KMS-11 (cell line): Measurements from ENCODE around the gene SURF4.

ENCODE experiments used
- H2AFZ ChIP-seq: fragments of 200-600 bp; sonication (generic); 2 replicates; pipeline ENCODE4 v1.6.1; 2016; ENCODE audit warnings: antibody characterized with exemption, mixed run types, low read depth
- H3K27ac ChIP-seq: fragments of 200-600 bp; sonication (generic); 2 replicates; pipeline ENCODE4 v1.6.1; 2016; ENCODE audit warnings: mild to moderate bottlenecking, mixed run types
- H3K27me3 ChIP-seq: fragments of 200-600 bp; sonication (generic); 2 replicates; pipeline ENCODE4 v1.6.1; 2017; ENCODE audit warnings: mild to moderate bottlenecking, low read depth, mixed run types, moderate library complexity; ENCODE audit not compliant: insufficient read depth
- H3K36me3 ChIP-seq: fragments of 200-600 bp; sonication (generic); 2 replicates; pipeline ENCODE4 v1.6.1; 2017; ENCODE audit warnings: mild to moderate bottlenecking, mixed run types; ENCODE audit not compliant: insufficient read depth
- H3K4me1 ChIP-seq: fragments of 200-600 bp; sonication (generic); 2 replicates; pipeline ENCODE4 v1.6.1; 2016; ENCODE audit warnings: mild to moderate bottlenecking, low read depth, mixed run types; ENCODE audit not compliant: poor library complexity, severe bottlenecking
- H3K4me2 ChIP-seq: fragments of 200-600 bp; sonication (generic); 2 replicates; pipeline ENCODE4 v1.7.0; 2016; ENCODE audit warnings: mild to moderate bottlenecking, mixed run types
- H3K4me3 ChIP-seq: fragments of 200-600 bp; sonication (generic); IDR thresholded peaks from 2 replicates; pipeline ENCODE4 v1.6.1; 2017; ENCODE audit warnings: low read depth, low read length, mixed read lengths; ENCODE audit not compliant: insufficient read depth
- H3K79me2 ChIP-seq: fragments of 200-600 bp; sonication (generic); 2 replicates; pipeline ENCODE4 v1.6.1; 2016; ENCODE audit warnings: low read depth, mixed run types; ENCODE audit not compliant: insufficient read depth
- H3K9ac ChIP-seq: fragments of 200-600 bp; sonication (generic); 2 replicates; pipeline ENCODE4 v1.6.1; 2016; ENCODE audit warnings: mild to moderate bottlenecking, mixed run types
- H4K20me1 ChIP-seq: fragments of 200-600 bp; sonication (generic); 2 replicates; pipeline ENCODE4 v1.6.1; 2016; ENCODE audit warnings: mild to moderate bottlenecking, mixed run types; ENCODE audit not compliant: insufficient read depth
- TF ChIP-seq, protein P1 (sequence below): fragments of 200-600 bp; sonication (generic); conservative IDR thresholded peaks from 2 replicates; pipeline ENCODE4 v1.6.1; 2017; ENCODE audit warnings: low read depth, mild to moderate bottlenecking, antibody characterized with exemption, low read length, moderate library complexity, mixed read lengths

The SURF4 gene

DNA sequence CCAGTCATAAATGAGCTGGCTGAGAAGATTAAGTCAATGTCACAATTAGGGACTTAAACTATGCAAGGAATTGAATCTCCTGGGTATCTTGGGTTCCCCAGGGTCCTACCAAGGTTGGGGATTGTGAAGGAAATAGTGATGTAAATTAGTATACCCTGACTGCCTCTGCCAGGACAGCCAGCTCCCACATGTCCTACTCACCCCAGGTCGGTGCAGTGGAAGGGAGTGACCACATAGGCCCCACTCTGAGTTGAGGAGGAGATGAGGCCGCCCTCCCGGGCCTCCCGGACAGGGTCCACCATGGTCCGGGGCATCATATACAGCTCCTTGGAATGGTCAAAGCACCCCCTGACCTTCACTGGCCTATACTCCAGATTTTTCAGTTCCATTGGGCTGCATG lies 22.3 kb downstream of the SURF4 start:
- Histone ChIP-seq H3K9ac (no peak overlapping the region), H3K4me2 (no peak overlapping the region), H3K36me3 (peaks cover 29% of the 10 kb centered on the region), H3K27ac (0 out of 2 replicates have a peak overlapping the region, but pooled peaks have one; percentile 9), H3K4me1 (peaks cover 32% of the 10 kb centered on the region), H4K20me1 (peaks cover 7% of the 10 kb centered on the region; the same call in 1 of the 2 replicates), H3K79me2 (peaks cover 37% of the 10 kb centered on the region), H3K27me3 (no peaks in the 10 kb centered on the region), H2AFZ (no peak overlapping the region), H3K4me3 (no peak overlapping the region)
- TF ChIP-seq, protein P1, sequence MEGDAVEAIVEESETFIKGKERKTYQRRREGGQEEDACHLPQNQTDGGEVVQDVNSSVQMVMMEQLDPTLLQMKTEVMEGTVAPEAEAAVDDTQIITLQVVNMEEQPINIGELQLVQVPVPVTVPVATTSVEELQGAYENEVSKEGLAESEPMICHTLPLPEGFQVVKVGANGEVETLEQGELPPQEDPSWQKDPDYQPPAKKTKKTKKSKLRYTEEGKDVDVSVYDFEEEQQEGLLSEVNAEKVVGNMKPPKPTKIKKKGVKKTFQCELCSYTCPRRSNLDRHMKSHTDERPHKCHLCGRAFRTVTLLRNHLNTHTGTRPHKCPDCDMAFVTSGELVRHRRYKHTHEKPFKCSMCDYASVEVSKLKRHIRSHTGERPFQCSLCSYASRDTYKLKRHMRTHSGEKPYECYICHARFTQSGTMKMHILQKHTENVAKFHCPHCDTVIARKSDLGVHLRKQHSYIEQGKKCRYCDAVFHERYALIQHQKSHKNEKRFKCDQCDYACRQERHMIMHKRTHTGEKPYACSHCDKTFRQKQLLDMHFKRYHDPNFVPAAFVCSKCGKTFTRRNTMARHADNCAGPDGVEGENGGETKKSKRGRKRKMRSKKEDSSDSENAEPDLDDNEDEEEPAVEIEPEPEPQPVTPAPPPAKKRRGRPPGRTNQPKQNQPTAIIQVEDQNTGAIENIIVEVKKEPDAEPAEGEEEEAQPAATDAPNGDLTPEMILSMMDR: no peak

DNA sequence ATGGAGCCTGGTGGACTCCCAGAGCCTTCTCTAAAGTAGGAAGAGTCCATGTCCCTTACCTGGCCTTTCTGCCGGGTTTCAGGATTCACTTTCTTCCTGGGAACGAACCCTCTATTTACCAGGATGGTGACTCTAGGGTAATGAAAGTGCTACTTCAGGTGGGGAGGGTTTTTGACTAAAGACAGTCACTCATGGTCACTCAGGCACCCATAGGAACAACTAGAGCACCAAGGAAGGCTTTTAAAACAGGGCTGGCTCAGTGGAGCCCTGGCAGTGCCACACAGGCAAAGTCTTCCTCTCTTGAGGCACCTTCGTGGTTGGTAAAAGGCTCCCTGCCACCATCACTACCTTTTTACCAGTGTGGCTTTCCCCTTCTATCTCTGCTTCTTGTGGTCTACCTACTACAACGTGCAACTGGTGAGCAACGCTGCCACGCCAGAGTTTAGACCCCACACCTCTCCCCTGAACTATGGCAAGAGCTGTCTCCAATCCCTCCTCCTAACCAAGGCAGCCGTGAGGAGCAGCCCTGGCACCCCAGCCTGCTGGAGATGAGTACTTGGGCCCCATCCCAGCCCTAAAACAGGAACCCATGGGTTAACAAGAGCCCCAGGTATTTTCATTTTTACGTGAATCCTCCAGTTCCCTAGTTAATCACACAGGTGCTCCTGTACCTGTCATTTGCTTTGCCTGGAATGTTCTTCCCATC lies 23.1 kb downstream of the SURF4 start:
- H2AFZ ChIP-seq: no peak overlapping the region
- H3K9ac ChIP-seq: no peak overlapping the region
- H3K27me3 ChIP-seq: no peaks in the 10 kb centered on the region
- no peak overlapping the region for H3K4me2 ChIP-seq
- no peak overlapping the region for H3K27ac ChIP-seq
- peaks cover 32% of the 10 kb centered on the region for H3K4me1 ChIP-seq
- TF ChIP-seq, protein P1: no peak
- H3K79me2 ChIP-seq: peaks cover 43% of the 10 kb centered on the region
- peaks cover 7% of the 10 kb centered on the region; the same call in 1 of the 2 replicates for H4K20me1 ChIP-seq
- H3K36me3 ChIP-seq: peaks cover 29% of the 10 kb centered on the region
- H3K4me3 ChIP-seq: no peak overlapping the region

DNA sequence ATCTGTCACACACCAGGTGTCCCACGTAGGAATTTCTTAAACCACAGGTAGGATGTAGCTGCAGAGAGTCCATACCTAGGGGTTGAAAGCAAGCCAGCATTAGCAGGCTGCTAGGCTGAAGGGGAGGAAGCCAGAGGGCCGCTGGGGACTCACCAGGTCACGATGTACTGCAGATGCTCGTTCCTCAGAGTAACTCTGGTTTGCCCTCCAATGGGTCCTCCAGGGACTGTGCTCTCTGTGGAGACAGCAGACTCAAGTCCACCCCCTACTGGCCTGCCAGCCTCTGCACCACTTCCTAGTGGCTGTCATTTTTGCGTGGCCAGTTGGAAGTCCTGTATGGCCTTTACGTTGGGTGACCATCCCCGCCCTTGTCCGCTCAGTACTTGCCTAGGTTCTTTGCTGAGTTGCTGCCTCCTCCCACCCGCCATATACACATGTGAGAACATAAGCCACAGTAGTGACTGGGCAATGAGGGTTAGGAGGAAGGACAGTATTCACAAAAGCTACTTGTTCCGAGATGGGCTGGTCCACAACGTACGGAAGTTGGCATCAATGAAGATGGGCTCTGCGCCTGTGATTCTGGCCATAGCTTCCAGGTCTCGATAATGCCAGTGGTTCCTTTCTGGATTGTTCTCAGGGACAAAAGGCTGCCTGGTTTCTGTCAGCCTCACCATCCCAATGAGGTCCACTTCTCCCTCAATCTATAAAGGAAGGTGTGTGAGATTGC lies 23.8 kb downstream of the SURF4 start:
- Histone ChIP-seq H3K4me1 (peaks cover 26% of the 10 kb centered on the region), H3K79me2 (peaks cover 39% of the 10 kb centered on the region), H3K27me3 (no peaks in the 10 kb centered on the region), H3K9ac (no peak overlapping the region), H3K4me2 (no peak overlapping the region), H4K20me1 (peaks cover 7% of the 10 kb centered on the region; the same call in 1 of the 2 replicates), H3K36me3 (peaks cover 29% of the 10 kb centered on the region), H2AFZ (no peak overlapping the region), H3K4me3 (no peak overlapping the region), H3K27ac (no peak overlapping the region)
- TF ChIP-seq, protein P1: peak; percentile 67

DNA sequence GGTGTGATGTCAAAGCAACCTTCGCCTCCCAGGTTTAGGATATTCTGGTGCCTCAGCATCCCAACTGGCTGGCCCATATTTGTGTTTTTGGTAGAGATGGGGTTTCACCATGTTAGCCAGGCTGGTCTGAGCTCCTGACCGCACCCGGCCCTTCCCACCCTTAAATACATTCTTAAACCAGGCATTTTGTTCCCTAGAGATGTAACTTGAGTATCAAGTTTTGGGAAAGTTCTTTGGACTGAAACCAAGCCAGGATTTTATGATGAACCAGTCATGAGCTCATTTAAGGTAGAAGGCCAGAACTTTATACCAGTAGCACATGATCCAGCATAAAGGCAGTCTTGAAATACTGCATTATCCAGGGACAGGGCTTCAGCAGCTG lies 24.3 kb downstream of the SURF4 start:
- Histone ChIP-seq H3K27ac (no peak overlapping the region), H4K20me1 (peaks cover 7% of the 10 kb centered on the region; the same call in 1 of the 2 replicates), H3K79me2 (peaks cover 42% of the 10 kb centered on the region), H3K36me3 (peaks cover 29% of the 10 kb centered on the region), H2AFZ (no peak overlapping the region), H3K4me1 (peaks cover 28% of the 10 kb centered on the region), H3K9ac (no peak overlapping the region), H3K4me2 (no peak overlapping the region), H3K4me3 (no peak overlapping the region), H3K27me3 (no peaks in the 10 kb centered on the region)
- TF ChIP-seq, protein P1: no peak
